Hepatic stellate cell (primary cell): ENCODE data around the gene DCK.
"Not testable (repeated sequence)": the region's sequence is repeated elsewhere in the genome, so short reads cannot be mapped to it uniquely, and the experiment has no call there.

Experiments
- DNase-seq: peaks from one replicate; pipeline ENCODE4 v3.0.0; 2011; ENCODE audit warnings: low spot score

DCK gene

DNA sequence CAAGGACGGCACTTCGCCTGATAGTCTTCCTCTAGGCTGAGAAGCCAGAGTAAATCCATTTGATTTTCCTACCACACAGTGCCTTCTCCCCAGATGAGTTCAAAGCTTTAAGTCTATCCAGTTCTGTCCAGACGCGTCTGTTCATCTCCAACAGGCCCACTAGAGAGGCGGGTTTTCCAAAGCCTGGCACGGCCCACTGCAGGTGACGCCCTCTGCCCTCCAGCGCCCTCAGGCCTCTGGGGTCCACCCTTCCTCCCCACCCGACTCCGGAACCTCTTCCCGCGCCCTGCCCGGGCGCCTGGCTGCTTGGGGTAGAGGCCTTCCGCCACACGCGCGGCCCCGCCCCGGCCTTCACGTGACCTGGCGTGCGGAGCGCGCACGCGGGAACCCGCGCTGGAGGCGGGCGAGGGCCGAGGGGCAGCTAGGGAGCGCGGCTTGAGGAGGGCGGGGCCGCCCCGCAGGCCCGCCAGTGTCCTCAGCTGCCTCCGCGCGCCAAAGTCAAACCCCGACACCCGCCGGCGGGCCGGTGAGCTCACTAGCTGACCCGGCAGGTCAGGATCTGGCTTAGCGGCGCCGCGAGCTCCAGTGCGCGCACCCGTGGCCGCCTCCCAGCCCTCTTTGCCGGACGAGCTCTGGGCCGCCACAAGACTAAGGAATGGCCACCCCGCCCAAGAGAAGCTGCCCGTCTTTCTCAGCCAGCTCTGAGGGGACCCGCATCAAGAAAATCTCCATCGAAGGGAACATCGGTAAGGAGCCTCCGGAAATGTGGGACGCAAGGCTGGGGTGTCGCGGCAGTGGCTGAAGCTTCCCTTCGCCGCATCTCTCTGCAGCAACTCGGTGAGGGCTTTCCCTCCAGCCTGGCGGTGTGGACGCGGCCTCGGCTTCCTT lies at the start of gene DCK:
TSS of gene DCK (plus strand) at position 469 of the 888 bp plus-strand sequence. CDS start at position 656, 187 bp downstream.
- DNase-seq = peak; percentile 90

DNA sequence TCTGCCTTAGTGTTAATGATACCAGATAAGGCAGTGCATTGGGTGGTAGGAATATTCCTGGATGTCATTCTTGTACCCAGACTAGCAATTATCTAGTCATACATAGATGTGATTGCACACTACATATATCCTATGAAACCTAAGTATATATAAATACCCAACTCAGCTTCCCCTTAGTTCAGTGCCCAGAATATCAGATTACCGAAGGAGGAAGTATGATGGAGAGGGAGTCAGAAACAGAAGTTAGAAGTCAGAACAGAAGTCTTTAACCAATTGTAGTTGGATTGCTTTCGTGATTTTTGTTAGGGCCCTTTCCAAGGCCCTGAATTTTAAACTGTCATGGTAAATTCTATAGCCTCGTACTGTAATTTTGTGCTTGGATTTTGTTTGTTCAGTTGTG lies 48.4 kb upstream of the DCK start:
- DNase-seq = no peak

DNA sequence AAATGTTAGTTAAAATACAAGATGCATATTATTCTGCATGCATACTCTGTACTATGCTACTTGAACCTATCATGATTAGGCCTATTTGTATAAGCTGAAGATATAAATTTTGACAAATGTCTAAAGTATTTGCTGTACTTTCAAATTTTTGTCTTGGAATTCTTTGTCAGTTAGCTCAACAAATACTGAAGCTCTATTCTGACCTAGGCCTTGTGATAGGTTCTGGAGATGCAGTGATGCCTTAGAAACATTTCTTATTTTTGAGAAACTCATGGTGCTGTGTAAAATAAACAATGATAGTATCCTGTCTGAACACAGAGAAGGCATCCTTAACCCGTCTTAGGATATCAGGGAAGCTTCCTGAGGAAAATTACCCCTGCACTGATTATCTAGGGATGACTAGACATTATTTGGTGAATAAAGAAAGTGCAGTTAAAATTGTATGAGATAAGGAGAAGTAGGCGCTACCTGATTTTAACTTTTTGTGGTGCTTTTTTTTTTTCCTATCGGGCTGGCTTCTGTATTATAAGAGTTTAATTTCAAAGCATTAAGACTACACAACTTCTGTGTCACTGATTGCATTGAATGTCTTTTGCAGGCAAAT lies 47.9 kb upstream of the DCK start:
- peak; percentile 63 for DNase-seq

DNA sequence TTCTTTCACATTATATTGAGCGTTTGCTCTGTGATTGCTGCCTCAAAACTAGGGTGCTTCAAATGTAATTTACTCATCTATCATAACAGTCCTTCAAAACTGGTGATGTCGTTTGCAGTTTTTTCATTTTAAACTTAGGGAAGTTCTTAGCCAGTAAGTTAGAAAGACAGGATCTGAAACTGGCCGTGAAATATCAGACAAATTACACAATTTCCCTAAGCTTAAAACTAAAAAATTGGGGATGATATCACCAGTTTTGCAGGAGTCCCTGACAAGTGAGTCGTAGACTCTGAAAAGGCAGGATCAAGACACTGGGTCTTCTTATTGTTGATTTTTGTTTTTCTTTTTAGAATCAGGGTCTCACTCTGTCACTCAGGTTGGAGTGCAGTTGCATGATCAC lies 46.5 kb upstream of the DCK start:
- DNase-seq = no peak

DNA sequence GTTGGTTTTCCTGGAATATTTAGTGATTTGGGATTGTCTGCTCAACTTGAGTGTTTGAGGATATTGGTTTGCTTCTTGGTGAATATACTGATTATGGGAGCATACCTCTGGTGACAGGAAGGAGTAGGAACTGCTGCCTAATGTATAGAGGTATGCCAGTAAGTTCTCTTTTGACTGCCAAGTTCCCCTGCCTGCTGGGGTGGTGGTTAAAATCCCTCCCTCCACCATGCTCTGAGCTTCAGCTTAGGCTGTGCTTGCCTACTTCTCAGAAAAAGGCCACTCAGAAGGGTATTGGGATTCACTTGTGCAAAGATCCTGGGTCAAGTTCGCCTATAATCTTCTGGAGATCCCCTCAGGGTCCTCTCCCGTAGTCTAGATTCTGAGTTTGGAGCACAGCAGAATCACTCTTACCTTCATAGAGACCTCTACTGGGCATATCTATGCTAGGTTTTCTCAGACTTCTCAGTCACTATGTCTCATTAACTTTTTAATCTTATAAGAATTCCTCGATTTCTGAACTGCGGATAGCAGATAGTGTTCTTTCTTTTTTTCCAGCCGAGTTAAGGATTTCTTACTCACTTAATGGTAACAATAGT lies 44.7 kb upstream of the DCK start:
- no peak for DNase-seq

DNA sequence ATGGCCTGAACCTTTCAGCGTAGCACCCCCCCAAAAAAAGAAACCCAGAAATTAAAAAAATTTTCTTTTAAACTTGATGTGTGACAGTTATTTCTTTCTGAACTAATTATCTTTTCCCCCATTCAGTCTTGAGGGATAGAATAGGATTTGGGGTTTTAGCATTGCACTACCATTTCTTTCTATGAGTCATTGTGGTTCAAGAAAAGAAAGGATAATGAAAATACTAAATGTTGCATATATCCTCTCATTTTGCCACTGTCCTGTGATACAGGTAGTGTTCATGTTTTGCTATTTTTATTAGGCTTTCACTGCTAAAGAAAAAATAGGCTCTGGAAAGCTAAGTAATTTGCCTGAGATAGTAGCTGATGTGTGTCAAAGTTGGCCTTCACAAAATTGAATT lies 39.4 kb upstream of the DCK start:
- no peak for DNase-seq

DNA sequence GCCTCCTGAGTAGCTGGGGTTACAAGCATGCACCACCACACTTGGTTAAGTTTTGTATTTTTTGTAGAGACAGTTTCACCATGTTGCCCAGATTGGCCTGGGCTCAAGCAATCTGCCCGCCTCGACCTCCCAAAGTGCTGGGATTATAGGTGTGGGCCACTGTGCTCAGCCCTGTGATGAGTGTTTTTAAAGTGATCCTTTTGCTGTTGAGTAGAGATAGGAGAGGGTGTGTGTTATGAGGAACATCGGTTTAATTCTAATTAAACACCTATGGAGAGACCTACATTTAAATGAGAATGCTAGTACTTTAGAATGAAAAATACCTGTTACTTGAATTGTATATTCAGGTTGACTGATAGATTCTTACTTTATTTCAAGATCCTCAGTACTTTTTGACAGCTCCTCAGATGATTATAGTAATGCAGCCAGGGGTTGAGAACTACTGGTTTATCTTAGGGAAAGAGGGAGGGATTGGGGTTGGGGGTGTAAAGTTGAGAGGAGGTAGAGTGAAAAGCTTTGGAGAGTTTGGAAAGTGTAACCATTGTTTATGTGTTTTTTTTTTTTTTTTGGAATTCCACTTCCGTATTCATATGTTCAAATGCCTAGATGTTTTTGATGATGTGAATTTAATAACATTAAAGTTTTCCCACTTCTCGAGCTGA lies 36.8 kb upstream of the DCK start:
- DNase-seq = no peak

DNA sequence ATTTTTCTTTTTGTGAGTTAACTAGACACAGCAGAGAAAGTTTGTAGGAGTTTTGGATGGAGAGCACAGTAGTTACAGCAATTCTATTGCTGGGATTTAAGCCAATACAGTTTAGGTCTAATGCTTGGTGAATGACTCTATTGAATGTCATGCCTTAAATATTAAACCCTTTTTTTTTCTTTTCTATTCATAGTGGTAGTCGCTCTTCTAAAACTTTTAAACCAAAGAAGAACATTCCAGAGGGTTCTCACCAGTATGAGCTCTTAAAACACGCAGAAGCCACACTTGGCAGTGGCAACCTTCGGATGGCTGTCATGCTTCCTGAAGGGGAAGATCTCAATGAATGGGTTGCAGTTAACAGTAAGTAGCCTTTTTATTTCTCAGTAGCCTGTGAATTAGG lies 34.8 kb upstream of the DCK start:
- DNase-seq = peak; percentile 75

DNA sequence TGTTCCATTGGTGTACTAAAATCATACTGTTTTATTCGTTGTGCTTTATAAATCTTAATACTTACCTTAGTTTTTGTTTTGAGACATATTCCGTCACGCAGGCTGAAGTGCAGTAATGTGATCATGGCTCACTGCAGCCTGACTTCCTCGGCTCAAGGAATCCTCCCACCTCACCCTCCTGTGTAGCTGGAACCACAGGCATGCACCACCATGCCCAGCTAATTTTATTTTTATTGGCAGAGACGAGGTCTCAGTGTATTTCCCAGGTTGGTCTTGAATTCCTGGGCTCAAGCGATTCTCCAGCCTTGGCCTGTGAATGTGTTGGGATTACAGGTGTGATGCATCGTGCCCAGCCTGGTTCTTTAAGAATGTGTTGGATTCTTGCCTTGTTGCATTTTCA lies 24.4 kb upstream of the DCK start:
- no peak for DNase-seq

DNA sequence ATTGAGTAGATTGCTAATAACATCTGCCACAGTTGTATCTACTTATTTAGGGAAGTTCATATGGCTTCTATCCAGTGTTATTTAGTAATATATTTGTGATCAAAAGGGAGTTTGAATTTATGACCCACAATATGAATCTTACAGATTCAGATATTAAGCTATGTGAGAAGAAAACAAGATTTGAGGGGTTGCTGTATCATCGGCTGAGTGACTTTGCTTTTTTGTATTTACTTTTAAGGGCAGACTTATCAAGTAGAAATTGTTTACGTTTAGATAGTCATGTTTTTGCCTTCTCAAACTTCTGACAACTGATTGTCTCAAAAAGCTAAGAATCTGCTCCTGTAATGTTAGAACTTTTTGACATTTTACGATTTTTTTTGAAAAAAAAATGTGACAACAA lies 17.2 kb upstream of the DCK start:
- DNase-seq = no peak

DNA sequence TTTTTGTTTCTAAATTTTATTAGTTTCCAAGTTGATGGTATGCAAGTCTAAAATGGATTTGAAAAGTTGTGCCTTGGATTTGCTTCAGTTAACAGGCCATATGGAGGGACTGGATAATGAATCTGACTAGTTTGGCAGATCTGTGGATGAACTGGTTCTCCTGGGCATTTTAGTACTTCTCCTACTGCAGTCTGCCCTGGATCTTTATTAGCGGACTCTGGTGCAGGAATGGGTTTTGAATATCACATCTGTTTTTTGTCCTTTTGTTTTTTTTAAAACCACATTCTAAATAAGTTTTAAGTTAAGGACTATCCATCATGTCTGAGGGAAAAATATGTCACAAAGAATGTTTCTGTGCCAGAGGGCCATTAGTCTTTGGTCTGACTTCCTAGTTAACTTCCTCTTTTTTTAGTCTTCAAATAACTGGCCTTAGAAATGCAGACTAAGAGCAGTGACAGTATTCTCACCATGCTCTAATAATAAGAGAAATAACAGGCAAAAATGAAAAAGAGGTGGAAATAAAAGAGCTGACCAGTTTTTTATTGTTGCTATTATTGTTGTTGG lies 13.9 kb upstream of the DCK start:
- no peak for DNase-seq

DNA sequence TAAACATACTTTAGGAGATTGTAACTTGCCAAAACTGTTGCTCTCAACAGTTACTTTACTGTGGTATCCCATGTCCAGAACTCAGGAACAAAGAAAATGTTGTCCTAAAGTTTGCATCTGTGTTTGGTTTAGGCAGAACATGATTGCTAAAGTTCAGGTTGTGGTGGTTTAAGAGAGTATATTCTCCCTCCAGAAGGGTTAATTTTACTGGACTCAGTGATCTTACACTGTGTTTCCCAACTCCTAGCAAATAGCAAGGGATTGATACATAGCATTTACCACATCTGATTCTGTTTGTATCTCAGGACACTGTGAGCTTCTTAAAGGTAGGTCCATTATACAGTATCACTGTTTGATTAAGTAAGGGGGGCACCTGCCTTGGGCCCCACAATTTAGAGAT lies 13.3 kb upstream of the DCK start:
- DNase-seq = no peak

DNA sequence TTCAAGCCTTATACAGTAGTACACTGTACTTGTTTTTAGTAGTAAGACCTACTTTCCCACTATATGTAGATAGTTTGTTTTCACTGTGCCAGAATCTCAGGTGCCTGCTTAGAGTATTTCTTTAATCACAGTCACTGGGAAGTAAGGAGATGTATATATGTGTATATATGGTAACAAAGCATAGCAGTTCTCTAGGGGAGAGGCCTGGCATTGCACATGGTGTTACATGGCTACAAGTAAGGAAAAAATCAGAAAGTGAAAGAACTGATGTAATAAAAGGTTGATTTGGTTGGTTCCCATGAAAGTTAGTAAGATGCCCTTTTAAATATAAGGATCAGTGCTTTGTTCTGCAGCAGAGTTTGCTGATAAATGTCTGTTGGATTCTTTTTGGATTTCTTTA lies 9.3 kb upstream of the DCK start:
- DNase-seq = no peak

DNA sequence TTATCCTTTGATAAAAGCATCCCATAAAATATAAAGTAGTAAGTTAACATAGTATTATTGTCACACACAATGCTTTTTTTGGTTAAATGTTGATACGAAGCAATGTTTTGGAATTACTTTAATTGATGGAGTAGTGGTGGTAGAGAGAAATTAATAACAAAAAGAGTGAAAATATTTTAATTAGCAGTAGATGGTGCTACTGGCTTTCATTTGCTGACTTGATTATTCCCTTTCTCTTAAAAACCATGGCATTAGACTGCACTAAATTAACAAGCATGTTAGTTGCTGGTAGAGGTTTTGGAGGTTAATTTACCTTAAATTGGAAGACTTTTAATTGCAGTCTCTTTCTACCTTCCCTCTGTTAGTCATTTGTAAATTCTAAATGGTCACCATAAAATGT lies 8.9 kb upstream of the DCK start:
- no peak for DNase-seq

DNA sequence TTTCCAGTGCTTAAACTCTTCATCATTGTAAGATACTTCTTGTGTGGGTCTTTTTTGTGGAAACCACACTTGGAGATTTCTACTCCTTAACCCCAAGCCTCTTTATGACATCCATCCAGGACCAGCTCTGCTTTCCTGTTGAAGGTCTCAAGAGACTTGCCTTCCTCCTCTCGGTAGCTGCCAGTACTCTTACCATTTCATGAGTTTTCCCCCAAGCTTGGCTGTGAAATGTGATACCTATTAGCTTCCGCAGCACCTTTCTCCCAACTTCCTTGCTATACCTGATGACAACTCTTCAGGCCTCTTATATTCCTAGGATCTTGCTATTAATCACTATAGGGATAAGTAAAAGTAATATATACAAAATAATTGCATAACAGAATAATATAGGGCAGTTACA lies 1.9 kb upstream of the DCK start:
- DNase-seq = no peak

DNA sequence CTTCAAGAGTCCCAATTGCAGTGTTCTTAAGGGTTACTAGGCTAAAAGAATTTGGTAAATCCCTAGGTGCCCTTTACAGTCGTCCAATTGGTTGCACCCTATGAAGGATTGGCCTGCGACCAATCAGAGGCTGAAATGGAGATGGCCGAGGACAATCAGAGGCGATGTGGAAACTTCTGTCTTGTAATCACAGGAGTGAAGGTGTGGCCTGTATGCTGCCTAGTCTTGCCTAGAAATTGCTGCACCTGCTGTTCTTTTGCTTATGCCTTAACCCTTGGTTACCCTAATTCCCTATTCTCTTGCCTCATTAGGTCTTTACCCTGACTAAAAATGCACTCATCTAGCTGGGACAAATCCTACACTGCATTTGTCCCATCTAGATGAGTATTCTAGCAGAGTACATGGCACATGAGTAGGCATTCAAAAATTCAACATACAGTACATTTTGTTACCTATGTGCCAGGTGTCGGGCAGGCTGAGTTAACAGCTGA lies 1.0 kb upstream of the DCK start:
- no peak for DNase-seq

DNA sequence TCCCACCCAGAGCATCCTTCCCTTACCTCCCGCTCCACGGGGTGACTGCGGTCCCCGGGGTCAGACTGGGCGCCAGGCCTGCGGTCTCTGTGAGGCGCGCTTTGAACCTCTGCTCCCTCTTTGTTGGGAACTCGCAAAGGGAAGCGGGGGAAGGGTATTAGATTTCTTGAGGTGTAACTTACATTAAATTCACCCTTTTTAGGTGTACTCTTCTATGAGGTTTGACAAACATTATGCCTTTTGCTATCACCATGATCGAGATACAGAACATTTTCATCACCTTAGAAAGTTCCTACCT lies 569 bp downstream of the DCK start:
- DNase-seq = no peak

DNA sequence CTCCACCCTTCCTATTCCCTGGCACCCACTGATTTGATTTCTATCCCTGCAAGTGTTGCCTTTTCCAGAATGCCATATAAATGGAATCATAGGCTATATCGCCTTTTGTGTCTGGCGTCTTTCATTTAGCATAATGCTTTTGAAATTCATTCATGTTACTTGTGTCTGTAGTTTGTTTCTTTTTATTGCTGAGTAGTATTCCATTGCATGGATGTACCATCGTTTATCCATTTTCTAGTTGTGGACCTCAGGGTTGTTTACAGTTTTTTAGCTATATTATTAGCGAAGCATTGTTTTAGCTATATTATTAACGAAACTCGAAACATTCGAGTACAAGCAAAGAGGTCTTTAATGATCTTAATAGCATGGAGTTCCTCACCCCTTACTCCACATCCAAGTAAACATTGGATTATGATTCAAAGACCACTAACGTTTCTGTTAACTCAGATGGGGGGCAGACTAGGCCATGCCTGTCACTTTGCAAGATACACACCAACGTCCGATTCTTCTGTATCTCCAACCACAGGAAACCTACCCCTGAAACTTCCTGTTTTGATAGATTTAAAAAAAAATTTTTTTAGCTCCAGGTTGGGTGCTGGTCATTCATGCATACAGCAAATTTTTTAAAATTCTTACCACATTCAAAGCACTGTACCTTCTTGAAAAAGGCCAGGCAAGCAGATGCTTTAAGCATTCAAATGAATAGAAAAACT lies 1.1 kb downstream of the DCK start:
- DNase-seq = no peak

DNA sequence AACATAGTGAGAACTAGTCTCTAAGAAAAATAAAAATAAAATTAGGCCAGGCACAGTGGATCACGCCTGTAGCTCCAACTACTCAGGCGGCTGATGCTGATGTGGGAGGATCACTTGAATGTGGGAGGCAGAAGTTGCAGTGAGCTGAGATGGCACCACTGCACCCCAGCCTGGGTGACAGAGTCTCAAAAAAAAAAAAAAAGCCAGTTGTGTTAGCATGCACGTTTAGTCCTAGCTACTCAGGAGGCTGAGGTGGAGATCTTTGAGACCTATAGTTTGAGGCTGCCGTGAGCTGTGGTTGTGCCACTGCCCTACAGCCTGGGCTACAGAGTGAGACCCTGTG lies 2.5 kb downstream of the DCK start:
- no peak for DNase-seq

DNA sequence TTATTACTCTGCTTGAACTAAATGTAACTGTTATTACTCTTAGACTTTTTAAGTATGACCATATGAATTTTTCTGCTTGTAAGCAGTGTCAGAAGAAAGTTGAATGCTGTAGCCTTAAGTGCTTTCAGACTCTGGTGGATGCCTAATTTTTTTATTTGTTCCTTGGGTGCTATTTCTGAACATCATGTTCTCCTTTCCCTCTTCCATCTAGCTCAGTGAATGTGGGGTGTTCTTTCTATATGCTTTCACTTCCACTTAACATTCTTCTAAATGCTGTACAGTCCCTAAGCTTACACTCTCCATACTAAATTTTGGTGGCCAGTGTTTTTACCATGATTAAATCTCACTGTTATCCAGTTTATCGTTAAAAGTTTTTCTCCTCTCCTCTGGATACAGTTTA lies 3.6 kb downstream of the DCK start:
- DNase-seq = no peak

DNA sequence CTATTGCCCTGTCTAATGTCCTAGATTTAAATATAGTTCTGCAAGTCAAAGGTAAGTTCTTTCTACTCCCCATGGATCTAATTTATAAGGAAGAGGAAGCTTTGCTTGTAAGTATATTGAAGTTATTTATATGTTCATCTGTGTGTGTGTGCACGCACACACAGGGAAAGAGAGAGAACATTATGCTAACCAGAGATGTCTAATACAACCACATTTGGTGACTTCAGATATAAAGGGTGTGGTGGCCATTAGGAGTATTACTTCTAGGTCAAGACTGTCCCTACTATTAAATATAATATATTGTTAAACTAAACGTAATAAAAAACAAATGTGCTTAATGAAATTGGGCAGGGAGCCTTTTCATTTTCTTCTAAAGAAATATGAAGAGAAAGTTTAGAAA lies 4.1 kb downstream of the DCK start:
- no peak for DNase-seq

DNA sequence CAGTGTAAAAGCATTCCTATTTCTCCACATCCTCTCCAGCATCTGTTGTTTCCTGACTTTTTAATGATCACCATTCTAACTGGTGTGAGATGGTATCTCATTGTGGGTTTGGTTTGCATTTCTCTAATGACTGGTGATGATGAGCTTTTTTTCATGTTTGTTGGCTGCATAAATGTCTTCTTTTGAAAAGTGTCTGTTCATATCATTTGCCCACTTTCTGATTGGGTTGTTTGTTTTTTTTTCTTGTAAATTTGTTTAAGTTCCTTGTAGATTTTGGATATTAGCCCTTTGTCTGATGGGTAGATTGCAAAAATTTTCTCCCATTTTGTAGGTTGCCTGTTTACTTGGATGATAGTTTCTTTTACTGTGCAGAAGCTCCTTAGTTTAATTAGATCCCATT lies 6.2 kb downstream of the DCK start:
- not testable (repeated sequence) for DNase-seq
